ENCODE measurements around the gene ESPL1. TPM values are rescaled to one million over a fixed set of nuclear protein-coding genes. Genes with fewer than 3 reads are reported as not detected.
"Not testable (repeated sequence)": the region's sequence is repeated elsewhere in the genome, so short reads cannot be mapped to it uniquely, and the experiment has no call there.

ESPL1 gene
- total RNA-seq, 1 donor from 2014 or later, result 72.6 TPM

GRCh38 chr12:53279888-53280498, 11.9 kb downstream of the ESPL1 start:
- DNase-seq (ENCODE audit: low spot score), result no peak
- Mint-ChIP-seq H3K36me3 (ENCODE audit: low read depth) (peaks cover 85% of the 10 kb centered on the region), H3K9me3 (no peaks in the 10 kb centered on the region), H3K27ac (no peak overlapping the region), H3K27me3 (ENCODE audit: low read depth) (no peaks in the 10 kb centered on the region), H3K4me1 (ENCODE audit: low read depth) (peaks cover 3% of the 10 kb centered on the region), H3K4me3 (ENCODE audit: low read depth) (no peak overlapping the region)
- intact Hi-C loops (cut with micrococcal nuclease), result no loop called here

- Mint-ChIP-seq H3K36me3 (ENCODE audit: low read depth) (peaks cover 82% of the 10 kb centered on the region), H3K4me1 (ENCODE audit: low read depth) (peaks cover 15% of the 10 kb centered on the region), H3K27me3 (ENCODE audit: low read depth) (no peaks in the 10 kb centered on the region), H3K27ac (no peak overlapping the region), H3K4me3 (ENCODE audit: low read depth) (no peak overlapping the region), H3K9me3 (no peaks in the 10 kb centered on the region)
- DNase-seq (ENCODE audit: low spot score), result no peak
- intact Hi-C loops (cut with micrococcal nuclease), result loop anchor here (2.0 kb wide), 2 partner anchors 74 to 128 kb away; no protein-coding TSS in a partner anchor
These were observed 18.3 kb downstream of the ESPL1 start for GRCh38 chr12:53286448-53286847.

- intact Hi-C loops (cut with micrococcal nuclease), result loop anchor here (2.0 kb wide), 2 partner anchors 75 to 129 kb away; no protein-coding TSS in a partner anchor
- Mint-ChIP-seq H3K4me3 (ENCODE audit: low read depth) (no peak overlapping the region), H3K4me1 (ENCODE audit: low read depth) (peaks cover 15% of the 10 kb centered on the region), H3K36me3 (ENCODE audit: low read depth) (peaks cover 81% of the 10 kb centered on the region), H3K27ac (peak overlapping the region; percentile 55), H3K27me3 (ENCODE audit: low read depth) (no peaks in the 10 kb centered on the region), H3K9me3 (no peaks in the 10 kb centered on the region)
- peak; percentile 45 for DNase-seq (ENCODE audit: low spot score)
These were observed 19.7 kb downstream of the ESPL1 start for GRCh38 chr12:53287741-53288216.

- H3K9me3 Mint-ChIP-seq, result no peaks in the 10 kb centered on the region
- H3K27ac Mint-ChIP-seq, result peak overlapping the region; percentile 40
- H3K4me1 Mint-ChIP-seq (ENCODE audit: low read depth), result peaks cover 15% of the 10 kb centered on the region
- no peaks in the 10 kb centered on the region for H3K27me3 Mint-ChIP-seq (ENCODE audit: low read depth)
- H3K36me3 Mint-ChIP-seq (ENCODE audit: low read depth), result peaks cover 81% of the 10 kb centered on the region
- intact Hi-C loops (cut with micrococcal nuclease), result no loop called here
- DNase-seq (ENCODE audit: low spot score), result no peak
- H3K4me3 Mint-ChIP-seq (ENCODE audit: low read depth), result no peak overlapping the region
These were observed 20.2 kb downstream of the ESPL1 start for GRCh38 chr12:53288322-53288721.

GRCh38 chr12:53289891-53290290, 21.8 kb downstream of the ESPL1 start:
- peak overlapping the region; percentile 77 for H3K27ac Mint-ChIP-seq
- peaks cover 17% of the 10 kb centered on the region for H3K4me1 Mint-ChIP-seq (ENCODE audit: low read depth)
- intact Hi-C loops (cut with micrococcal nuclease), result no loop called here
- no peak for DNase-seq (ENCODE audit: low spot score)
- no peaks in the 10 kb centered on the region for H3K27me3 Mint-ChIP-seq (ENCODE audit: low read depth)
- H3K36me3 Mint-ChIP-seq (ENCODE audit: low read depth), result peaks cover 78% of the 10 kb centered on the region
- no peak overlapping the region for H3K4me3 Mint-ChIP-seq (ENCODE audit: low read depth)
- H3K9me3 Mint-ChIP-seq, result no peaks in the 10 kb centered on the region

GRCh38 chr12:53290661-53291060, 22.6 kb downstream of the ESPL1 start:
- peaks cover 23% of the 10 kb centered on the region for H3K4me1 Mint-ChIP-seq (ENCODE audit: low read depth)
- H3K27ac Mint-ChIP-seq, result peak overlapping the region; percentile 77
- H3K9me3 Mint-ChIP-seq, result no peaks in the 10 kb centered on the region
- H3K36me3 Mint-ChIP-seq (ENCODE audit: low read depth), result peaks cover 82% of the 10 kb centered on the region
- no peak for DNase-seq (ENCODE audit: low spot score)
- no peaks in the 10 kb centered on the region for H3K27me3 Mint-ChIP-seq (ENCODE audit: low read depth)
- no peak overlapping the region for H3K4me3 Mint-ChIP-seq (ENCODE audit: low read depth)
- intact Hi-C loops (cut with micrococcal nuclease), result no loop called here

- intact Hi-C loops (cut with micrococcal nuclease), result no loop called here
- peaks cover 30% of the 10 kb centered on the region for H3K4me1 Mint-ChIP-seq (ENCODE audit: low read depth)
- H3K27me3 Mint-ChIP-seq (ENCODE audit: low read depth), result no peaks in the 10 kb centered on the region
- H3K27ac Mint-ChIP-seq, result no peak overlapping the region
- no peaks in the 10 kb centered on the region for H3K9me3 Mint-ChIP-seq
- peaks cover 88% of the 10 kb centered on the region for H3K36me3 Mint-ChIP-seq (ENCODE audit: low read depth)
- H3K4me3 Mint-ChIP-seq (ENCODE audit: low read depth), result no peak overlapping the region
- DNase-seq (ENCODE audit: low spot score), result no peak
These were observed 24.3 kb downstream of the ESPL1 start for GRCh38 chr12:53292426-53292825.

GRCh38 chr12:53295070-53295890, 27.2 kb downstream of the ESPL1 start, which contains the start of gene PFDN5:
TSS of gene PFDN5 (plus strand) at chr12:53295542. CDS start at chr12:53295568, 26 bp downstream.
- Mint-ChIP-seq H3K36me3 (ENCODE audit: low read depth) (peaks cover 89% of the 10 kb centered on the region), H3K27ac (peak within 1 kb of the TSS; percentile 92), H3K4me3 (ENCODE audit: low read depth) (peak within 1 kb of the TSS; percentile 98), H3K27me3 (ENCODE audit: low read depth) (no peaks in the 10 kb centered on the region), H3K9me3 (no peaks in the 10 kb centered on the region), H3K4me1 (ENCODE audit: low read depth) (peaks cover 40% of the 10 kb centered on the region)
- intact Hi-C loops (cut with micrococcal nuclease), result loop anchor here (1.0 to 5.0 kb wide), 5 partner anchors 26 to 87 kb away; partner anchors contain the start of genes AAAS, ESPL1 and SP1
- DNase-seq (ENCODE audit: low spot score), result peak; percentile 86

- Mint-ChIP-seq H3K36me3 (ENCODE audit: low read depth) (peaks cover 90% of the 10 kb centered on the region), H3K27me3 (ENCODE audit: low read depth) (no peaks in the 10 kb centered on the region), H3K27ac (peak overlapping the region; percentile 92), H3K4me1 (ENCODE audit: low read depth) (peaks cover 41% of the 10 kb centered on the region), H3K4me3 (ENCODE audit: low read depth) (peak overlapping the region; percentile 98), H3K9me3 (no peaks in the 10 kb centered on the region)
- DNase-seq (ENCODE audit: low spot score), result no peak
- intact Hi-C loops (cut with micrococcal nuclease), result loop anchor here (1.0 to 5.0 kb wide), 5 partner anchors 25 to 86 kb away; partner anchors contain the start of genes AAAS, ESPL1 and SP1
These were observed 27.8 kb downstream of the ESPL1 start for GRCh38 chr12:53295891-53296219.

GRCh38 chr12:53297106-53297505, 29.0 kb downstream of the ESPL1 start:
- H3K4me1 Mint-ChIP-seq (ENCODE audit: low read depth), result peaks cover 49% of the 10 kb centered on the region
- DNase-seq (ENCODE audit: low spot score); H3K4me3 Mint-ChIP-seq (ENCODE audit: low read depth); H3K9me3 Mint-ChIP-seq; H3K27me3 Mint-ChIP-seq (ENCODE audit: low read depth): not testable (repeated sequence)
- peaks cover 89% of the 10 kb centered on the region for H3K36me3 Mint-ChIP-seq (ENCODE audit: low read depth)
- H3K27ac Mint-ChIP-seq, result peak overlapping the region; percentile 40
- intact Hi-C loops (cut with micrococcal nuclease), result loop anchor here (5.0 kb wide), 2 partner anchors 45 to 85 kb away; partner anchors contain the start of gene SP1

- peak overlapping the region; percentile 15 for H3K4me3 Mint-ChIP-seq (ENCODE audit: low read depth)
- no peaks in the 10 kb centered on the region for H3K9me3 Mint-ChIP-seq
- peak overlapping the region; percentile 86 for H3K27ac Mint-ChIP-seq
- DNase-seq (ENCODE audit: low spot score), result no peak
- H3K36me3 Mint-ChIP-seq (ENCODE audit: low read depth), result peaks cover 89% of the 10 kb centered on the region
- intact Hi-C loops (cut with micrococcal nuclease), result loop anchor here (5.0 kb wide), 2 partner anchors 46 to 84 kb away; partner anchors contain the start of gene SP1
- no peaks in the 10 kb centered on the region for H3K27me3 Mint-ChIP-seq (ENCODE audit: low read depth)
- peaks cover 56% of the 10 kb centered on the region for H3K4me1 Mint-ChIP-seq (ENCODE audit: low read depth)
These were observed 30.1 kb downstream of the ESPL1 start for GRCh38 chr12:53298164-53298563.

GRCh38 chr12:53299101-53299453, 31.0 kb downstream of the ESPL1 start:
- Mint-ChIP-seq H3K27me3 (ENCODE audit: low read depth) (no peaks in the 10 kb centered on the region), H3K9me3 (no peaks in the 10 kb centered on the region), H3K4me1 (ENCODE audit: low read depth) (peaks cover 56% of the 10 kb centered on the region), H3K27ac (peak overlapping the region; percentile 86), H3K36me3 (ENCODE audit: low read depth) (peaks cover 89% of the 10 kb centered on the region), H3K4me3 (ENCODE audit: low read depth) (peak overlapping the region; percentile 97)
- DNase-seq (ENCODE audit: low spot score), result peak; percentile 33
- intact Hi-C loops (cut with micrococcal nuclease), result loop anchor here (1.0 to 5.0 kb wide), 5 partner anchors 22 to 119 kb away; partner anchors contain the start of genes AAAS, CSAD, ESPL1 and SP1

All from activated T-helper 2 cell treated with anti-CD3 and anti-CD28 coated beads, Interferon-gamma antibody, Interleukin-2, Interleukin-4, amounts not matched to agents 10 μg/mL and 5 μg/mL and 100 μg/mL, durations not matched to agents 14 hours and 24 hours and 36 hours (primary cell).